GM18519 (cell line): ENCODE results near the gene CD40.

Experiments
- ATAC-seq: cut with Tn5 transposase; IDR thresholded peaks from one replicate; pipeline ENCODE4 v1.9.1; 2021; ENCODE audit warnings: mild to moderate bottlenecking, moderate library complexity; ENCODE audit not compliant: unreplicated experiment, low FRiP score

Gene CD40

DNA sequence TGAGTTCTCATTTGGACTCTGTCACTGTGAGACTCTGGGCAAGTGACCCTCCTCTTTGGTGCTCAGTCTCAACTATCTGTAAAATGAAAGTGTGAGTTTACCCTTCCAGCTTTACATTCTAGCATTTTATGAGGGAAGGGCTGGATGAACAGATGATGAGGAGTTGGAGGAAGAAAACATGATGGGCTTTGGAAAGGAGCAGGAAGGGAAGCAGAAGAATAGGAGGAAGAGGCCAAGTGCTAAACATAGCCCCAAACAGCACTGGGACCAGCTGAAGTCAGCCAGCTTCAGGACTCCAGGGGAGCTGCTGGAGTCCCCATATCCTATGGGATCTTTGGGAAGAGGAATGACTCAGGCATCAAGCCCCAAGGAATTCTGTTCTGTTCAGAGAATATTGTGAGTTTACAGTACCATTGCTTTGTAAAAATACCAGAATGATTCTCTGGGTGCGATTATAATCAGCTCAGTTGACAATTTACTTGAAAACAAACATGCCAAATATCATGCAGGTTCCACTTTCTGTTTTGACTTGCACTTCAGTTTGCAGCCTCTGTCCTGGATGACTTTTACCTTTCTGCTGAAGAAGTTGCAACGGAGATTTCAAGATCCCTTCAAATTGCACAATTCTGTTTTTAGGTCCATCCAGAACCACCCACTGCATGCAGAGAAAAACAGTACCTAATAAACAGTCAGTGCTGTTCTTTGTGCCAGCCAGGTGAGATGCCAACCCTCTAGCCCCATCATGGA, 3.2 kb downstream of the CD40 start:
- no peak for ATAC-seq

DNA sequence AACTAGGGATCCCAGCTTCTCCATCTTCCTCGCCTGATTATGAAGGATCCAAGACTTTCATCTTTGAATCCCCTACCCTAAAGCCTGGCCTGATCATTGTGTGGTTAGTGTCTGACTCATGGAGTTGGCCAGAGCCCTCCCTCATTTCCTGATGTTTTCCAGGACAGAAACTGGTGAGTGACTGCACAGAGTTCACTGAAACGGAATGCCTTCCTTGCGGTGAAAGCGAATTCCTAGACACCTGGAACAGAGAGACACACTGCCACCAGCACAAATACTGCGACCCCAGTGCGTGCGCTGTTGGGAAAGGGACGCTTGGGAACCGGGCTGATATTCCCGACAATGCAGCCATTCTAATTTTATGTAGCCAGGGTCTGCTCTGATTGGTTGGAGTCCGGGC, 4.0 kb downstream of the CD40 start:
- no peak for ATAC-seq

DNA sequence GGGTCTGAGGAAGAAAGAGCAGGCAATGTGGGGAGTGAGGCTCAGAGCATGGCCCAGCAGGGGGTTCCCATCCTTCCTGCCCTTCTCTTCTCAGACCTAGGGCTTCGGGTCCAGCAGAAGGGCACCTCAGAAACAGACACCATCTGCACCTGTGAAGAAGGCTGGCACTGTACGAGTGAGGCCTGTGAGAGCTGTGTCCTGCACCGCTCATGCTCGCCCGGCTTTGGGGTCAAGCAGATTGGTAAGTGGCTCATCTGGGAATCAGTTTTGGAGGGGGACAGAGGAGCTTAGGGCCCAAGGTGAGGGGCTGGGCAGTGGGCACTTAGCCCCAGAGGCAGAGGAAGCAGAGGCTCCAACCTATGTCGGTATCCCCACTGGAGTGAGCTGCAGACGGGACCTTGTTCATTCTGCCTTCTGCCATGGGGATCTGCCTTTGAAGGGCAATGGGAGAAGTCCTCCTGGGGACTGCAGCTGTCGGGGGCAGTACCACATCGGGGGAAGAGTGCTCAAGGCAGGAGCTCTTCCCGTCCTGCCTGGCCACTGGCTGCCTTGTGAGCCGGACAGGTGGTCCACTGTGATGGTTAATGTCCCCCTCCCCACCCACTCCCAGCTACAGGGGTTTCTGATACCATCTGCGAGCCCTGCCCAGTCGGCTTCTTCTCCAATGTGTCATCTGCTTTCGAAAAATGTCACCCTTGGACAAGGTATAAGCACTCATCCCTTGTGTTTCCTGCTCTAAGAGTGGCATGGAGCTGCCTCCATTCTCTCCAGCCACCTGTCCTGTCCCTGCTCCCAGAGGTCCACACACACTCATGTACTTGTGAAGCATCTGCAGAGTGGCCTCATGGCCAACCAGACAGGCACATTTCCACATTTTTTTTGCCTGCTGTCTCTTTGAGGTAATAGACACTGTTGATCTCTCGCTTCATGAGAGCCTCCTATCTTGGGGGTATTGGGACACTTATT, 4.7 kb downstream of the CD40 start:
- ATAC-seq, result no peak

DNA sequence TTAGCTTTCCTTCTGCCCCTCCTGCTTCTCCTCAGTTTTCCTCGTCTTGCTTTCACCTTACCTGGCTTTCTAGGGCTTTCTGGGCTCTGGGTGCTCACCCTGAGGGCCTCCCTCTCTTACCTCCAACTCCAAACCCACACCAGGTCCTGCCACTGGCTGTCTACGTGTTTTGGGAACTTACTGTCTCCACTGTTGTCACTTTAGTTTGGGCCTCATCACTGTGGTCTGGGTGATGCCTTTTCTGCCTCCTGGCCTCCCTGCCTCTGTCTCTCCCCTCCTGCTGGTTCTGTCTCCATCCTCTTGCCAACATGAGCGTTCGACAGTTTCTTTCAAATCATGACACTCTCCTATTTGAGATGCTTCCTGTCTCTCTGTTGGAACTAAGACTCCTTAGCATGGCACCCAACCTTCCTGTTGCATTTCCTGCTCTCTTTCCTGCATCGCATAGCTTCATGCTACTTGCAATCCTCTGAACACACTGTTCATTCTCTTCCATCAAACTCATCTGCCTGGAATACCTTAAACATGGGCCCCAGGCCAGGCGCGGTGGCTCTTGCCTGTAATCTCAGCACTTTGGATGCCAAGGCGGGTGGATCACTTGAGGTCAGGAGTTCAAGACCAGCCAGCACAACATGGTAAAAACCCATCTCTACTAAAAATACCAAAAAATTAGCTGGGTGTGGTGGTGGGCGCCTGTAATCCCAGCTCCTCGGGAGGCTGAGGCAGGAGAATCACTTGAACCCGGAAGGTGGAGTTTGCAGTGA, 5.5 kb downstream of the CD40 start:
- no peak for ATAC-seq

DNA sequence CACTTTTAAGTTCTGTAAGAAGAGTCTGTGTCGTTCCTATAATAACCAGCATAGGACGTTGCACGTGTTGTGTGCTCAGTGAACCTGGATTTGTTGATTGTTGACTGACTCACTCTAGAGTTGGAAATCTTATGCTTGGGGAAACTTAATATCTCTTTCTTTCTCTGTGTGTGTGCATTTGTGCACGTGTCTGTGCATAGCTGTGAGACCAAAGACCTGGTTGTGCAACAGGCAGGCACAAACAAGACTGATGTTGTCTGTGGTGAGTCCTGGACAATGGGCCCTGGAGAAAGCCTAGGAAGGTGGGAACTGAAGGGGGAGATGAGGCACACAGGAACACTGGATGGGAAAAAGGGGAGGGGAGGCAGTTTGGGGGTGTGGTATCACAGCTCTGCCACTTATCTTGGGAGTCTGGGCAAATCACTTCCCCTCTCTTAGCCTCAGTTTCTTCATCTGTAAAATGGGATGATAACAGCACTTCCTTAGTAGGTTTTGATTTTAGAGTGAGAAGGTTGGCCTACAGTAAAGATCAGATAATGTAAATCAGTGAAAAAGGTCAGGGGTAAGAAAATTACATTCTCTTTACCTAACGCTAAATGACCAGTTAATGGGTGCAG, 8.4 kb downstream of the CD40 start:
- ATAC-seq, result no peak

DNA sequence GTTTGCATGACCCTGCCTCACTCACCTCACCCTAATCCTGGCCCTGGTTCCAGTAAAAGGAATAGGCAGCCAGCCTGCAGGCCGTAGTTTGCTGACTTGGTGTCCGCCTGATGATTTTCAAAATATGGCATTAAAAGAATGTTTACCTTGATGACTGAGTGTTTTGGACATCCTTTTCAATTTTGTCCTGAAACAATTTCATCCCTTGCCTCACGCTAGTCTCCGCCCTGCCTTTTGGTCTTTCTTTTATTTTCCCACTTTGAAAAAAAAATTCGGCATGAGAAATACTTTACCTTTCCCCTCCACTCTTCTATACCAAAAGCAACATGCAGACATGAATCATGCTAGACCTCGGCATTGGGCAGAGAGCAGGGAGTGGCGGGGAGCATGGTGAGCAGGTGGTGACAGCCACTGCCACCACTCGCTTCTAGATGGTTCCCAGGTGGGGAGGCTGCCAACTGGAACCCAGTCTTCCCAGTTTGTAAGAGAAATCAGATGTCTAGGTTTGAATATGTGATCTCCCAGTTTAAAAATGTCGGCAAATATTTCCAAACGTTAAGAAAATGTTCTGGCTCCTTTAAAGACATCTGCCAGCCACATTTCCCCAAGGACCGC, 9.4 kb downstream of the CD40 start:
- ATAC-seq, result no peak

DNA sequence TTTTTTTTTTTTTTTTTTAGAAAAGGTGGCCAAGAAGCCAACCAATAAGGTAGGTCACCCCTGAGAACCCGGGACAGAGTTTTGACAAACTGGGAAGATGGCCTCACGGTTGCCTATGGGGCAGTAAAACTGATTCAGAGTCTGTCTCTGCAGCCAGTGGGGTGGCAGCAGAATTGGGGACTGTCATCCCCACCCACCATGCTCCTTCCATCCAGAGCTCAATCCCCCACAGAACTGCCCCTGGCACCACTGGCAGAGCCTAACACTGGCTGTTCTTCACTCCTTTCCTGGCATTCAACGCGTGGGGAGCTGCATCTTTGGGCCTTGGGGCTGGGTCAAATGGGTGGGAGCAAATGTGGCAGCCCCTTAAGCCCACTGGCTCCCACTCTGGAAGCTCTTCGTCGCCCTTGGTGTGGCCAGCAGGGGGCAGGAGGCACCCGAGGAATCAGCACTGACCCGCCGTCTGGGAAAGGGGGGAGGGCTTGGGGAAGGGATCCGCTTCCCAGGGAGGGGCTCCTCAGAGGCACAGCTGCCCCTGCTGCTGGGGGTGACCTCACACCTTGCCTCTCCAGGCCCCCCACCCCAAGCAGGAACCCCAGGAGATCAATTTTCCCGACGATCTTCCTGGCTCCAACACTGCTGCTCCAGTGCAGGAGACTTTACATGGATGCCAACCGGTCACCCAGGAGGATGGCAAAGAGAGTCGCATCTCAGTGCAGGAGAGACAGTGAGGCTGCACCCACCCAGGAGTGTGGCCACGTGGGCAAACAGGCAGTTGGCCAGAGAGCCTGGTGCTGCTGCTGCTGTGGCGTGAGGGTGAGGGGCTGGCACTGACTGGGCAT, 10.4 kb downstream of the CD40 start:
- ATAC-seq, result no peak

DNA sequence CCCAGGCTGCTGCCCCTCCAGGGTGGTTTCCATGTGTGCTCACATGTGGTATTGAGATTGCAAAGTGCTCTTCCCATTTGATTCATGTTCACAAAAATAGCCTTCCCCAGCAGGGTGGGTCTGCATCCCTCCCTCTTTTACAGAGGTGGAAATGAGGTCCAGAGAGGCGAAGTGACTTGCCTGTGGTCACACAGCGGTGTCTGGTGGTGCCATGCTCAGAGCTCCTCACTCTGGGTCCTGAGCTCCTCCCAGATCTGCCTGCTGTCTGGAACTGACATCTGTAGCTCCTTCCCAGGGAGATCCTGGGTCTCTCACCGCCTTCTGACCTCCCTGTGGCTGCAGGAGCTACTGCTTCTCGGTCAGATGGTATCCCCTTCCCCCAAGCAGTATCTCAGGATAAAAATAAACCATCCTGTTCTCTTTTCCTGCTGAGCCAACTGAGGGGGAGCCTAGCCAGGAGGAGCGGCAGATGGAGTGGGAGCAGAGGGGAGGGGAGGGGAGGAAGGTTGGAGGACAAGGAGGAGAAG, 11.9 kb downstream of the CD40 start:
- ATAC-seq, result no peak

DNA sequence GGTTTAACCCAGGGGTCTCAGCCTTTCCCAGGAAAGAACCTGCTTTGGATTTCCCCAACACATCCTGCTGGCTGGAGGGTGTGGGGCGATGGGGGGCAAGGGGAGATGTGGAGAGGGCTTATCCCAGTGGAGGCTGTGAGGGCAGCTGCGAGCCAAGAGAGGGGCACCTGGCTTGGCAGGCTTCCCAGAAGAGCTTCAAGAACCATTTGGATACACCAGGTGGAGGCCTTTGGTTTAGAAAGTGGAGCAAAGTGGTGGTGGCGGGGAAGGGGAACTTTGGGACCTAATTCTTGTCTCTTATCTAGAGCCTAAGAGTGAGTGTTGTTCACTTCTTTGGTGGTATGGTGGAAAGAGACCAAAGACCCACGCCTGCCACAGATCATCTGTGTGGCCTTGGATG, 12.4 kb downstream of the CD40 start:
- ATAC-seq, result no peak

DNA sequence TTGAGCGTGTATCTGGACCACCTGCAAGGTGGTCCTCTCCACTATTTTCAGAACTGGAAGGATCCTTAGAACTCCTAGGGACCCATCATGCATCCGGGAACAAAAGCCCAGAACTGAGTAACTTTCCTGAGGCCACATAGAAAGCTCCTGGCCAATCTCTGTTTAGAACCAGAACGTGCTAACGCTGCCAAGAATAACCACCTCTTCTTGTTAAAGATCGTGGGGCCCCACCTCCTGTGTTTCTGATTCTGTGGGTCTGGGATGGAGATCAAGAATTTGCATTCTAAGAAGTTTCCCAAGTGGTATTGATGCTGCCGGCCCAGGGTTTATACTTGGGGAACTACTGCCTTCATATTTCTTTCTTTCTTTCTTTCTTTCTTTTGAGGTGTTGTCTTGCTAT, 13.3 kb downstream of the CD40 start:
- ATAC-seq, result no peak

DNA sequence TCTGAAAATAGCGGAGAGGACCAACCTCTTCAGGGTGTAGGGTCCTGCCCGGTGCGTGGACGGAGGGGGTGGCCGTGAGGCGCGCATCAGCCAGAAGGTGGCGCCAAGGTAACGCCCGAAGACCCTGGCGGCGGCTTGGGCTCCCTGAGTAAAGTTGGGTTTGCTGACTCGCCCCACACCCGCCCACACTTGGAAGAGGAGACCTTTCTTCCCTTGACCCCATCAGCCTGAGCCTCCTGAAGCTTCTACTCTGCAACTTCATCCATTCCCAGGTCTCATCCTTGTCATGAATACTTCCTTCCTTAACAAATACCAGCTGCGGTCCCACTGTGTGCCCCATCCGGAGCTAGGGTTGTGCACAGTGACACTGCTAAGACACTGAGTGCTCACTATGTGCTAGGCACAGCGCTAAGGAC, 14.6 kb downstream of the CD40 start:
- no peak for ATAC-seq

DNA sequence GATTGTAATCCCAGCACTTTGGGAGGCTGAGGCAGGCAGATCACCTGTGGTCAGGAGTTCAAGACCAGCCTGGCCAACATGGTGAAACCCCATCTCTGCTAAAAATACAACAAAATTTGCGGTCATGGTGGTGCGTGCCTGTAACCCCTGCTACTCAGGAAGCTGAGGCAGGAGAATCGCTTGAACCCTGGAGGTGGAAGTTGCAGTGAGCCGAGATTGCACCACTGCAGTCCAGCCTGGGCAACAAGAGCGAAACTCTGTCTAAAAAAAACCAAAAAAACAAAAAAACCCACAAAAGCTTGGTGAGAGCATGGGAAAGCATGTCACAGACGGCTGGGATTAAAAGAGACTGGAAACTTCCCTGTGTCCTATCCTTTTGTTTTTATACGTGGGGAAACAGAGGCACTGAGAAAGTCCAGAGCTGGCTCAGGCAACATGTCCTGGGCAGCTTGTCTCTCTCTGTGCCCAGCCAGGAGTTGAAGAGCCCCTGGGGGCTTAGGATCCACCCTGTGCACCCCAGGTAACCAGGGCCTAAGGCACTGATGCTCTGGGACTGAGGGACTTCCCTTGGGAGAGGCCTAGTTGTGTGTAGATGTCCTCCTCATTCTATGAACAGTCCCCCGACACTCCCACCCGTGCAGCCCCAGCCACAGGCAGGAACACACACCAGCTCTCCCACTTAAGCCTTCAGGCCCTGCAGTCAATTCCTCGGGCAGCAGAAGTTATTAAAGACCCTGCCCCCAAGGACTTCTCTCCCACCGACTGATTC, 16.0 kb downstream of the CD40 start:
- ATAC-seq, result no peak

DNA sequence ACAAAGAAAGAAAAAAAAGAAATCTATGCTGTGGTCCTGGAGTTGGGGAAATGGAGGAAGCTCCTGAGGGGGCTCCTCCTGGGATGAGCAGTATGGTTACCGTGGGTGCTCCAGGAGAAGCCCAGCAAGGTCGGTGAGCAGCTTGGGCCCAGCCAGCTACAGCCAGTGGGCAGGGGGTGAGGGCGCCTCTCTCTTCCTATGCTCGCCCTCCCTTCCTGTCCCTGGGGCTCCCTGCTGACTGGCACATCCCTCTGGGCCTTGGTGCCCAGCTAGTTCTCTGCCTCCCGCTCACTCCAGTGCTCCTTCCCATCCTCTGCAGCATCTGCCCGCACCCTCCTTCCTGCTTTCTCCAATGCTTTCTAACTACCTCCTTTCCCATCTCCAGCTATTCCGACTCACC, 16.6 kb downstream of the CD40 start:
- no peak for ATAC-seq

DNA sequence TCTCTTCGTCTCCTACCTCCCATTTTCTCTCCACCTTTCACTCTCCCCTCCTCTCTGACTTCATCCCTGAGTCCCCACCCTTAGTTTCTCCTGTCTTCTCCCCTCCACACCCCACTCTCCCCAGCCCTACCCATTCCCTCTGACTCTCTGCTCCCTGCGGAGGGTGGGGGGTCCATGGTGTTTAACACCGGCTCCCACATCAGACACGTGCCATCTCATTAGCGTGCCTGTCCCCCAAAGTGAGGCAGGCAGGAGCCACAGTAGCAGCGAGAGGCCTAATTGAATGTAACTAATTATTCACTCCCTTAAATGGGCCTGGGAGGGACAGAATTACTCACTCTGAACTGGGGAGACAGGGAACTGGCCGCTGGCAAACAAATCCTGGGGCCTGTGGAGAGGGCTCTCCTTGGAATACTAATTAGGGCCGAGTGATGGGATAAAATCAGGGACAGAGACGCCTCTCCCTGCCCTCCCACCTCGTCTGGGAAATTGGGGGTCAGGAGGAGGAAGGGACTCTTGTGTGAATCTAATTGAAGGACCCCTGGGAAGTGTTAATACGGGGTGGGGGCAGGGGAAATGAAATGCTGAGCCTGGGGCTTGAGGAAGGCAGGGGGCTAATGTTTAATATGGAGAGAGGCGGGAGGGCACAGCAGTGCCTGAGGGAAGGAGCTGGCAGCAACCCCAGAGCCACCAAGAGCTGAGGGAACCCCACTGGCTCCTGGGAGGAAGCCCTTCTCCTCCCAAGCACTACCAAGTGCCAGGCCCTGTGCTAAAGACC, 17.9 kb downstream of the CD40 start:
- ATAC-seq, result no peak

DNA sequence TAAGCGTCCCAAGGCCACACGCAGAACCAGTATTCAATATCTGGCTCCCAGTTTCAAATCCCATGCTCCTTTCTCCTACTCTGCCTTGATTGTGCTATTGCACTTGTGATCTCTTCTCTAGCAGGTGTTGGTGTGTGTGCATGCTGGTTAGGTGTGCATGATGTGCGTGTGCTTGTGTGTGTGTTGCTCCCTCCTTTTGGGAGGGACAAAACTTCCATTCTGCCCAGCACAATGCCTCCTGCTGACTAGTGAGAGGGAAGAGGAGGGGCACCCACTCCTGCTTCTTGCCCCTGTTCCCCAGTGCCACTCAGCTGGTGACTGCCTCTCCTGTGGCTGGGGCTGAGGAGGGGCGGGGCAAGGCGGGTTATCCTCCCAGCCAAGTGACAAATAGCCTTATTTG, 19.7 kb downstream of the CD40 start:
- no peak for ATAC-seq

DNA sequence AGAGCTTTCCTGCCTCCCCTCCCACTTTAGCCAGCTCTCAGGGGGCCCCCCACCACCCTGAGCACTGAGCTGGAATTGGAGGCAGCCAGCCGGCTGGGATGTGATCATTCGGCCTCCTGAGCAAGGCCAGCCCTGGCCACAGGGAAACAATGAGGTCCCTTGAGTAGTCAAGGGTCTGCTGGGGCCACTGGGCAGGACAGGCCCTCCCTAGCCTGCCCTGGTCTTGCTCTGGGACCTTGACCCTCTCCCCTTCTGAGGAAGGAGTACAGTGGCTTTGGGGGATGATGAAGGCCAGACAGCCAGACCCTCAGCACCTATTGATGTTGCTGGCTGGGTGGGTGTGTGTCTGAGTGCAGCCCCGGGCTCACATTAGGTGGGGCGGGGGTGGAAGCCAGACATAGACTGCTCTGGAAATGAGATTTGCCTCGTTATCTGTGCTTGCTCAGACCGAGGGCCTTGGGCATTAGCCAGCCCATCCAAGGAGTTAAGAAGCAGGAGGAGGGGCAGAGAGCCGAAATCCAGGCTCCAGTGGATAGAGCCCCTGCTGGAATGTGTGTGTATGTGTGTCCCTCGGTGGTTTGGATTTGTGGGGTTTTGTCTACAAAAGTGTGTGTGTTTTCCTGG, 21.3 kb downstream of the CD40 start:
- no peak for ATAC-seq

DNA sequence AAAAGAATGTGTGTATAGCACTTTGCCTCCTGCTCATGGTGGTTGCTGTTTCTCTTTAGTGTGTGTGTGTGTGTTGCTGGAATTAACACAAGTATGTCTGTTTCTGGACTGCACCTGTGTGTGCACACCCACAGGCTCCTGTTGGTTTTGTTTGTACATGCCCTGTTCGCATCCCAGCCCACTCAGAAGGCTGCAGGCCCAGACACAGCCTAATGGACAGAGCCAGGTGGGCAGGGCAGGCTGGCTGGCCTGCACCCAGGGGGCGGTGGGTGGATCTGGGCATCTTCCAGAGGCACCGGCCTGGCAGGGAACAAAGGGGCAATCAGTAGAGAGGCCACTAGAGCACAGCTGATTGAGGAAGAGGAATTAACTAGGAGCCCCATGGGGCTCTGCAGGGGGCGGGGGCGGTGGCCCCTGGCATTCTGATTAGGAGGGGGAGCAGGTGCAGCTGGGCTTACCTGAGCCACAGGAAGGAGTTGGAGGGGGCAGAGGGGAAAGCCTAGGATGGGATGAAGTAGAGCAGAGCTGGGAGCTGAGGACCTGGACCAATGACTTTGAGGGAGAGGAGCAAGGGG, 21.9 kb downstream of the CD40 start:
- no peak for ATAC-seq
